ENCODE measurements around the gene UNC5A. TPM values are rescaled to one million over a fixed set of nuclear protein-coding genes. Genes with fewer than 3 reads are reported as not detected.

UNC5A gene
- polyA plus RNA-seq, 1 of the 3 experiments (the other 2 are of a cell fraction): 0.46 TPM

DNA sequence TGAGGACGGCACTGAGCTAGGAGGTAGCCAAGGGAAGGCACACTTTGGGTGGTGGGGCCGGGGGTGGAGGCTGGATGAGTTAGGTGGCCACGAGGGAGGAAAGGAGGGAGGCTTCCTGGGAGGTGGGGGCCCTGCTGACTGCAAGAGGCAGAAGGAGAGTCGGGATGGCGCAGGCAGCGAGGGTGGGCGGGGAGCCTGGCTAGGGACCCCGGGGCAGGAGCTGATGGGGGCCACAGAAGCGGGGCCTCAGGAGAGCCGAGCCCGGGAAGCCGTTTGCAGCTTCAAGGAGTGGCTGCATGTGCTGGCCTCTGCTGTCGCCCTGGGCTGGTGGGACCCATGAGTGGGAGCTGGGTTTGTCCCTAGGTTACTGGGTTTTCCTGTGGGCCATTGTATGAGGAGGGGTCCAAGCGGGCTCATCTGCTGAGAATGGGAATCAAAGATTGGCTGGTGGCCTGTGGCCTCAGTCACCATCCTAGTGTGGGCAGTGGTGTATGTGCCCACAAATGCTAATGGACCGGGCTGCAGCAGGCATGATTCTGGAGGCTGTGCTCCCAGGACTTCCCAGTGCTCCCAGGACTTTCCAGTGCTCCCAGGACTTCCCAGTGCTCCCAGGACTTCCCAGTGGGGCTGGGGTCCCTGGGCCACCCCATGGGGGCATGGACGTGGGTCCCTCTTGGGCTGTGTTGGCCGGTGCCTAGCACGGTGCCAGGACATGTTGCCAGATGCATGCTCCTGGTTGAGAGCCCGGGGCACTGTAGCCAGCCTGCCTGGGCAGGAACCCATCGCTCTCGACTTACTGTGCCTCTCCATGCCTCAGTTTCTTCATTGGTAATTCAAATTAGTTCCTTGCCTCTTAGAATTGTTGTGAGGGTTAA, 40.2 kb downstream of the UNC5A start:
- H3K79me2 ChIP-seq (ENCODE audit: insufficient read depth): no peaks in the 10 kb centered on the region
- H3K27ac ChIP-seq (ENCODE audit: low read depth in 2 of 2, low read length in 1 of 2): no peak overlapping the region
- no peaks in the 10 kb centered on the region for H3F3A ChIP-seq (replicated peaks; ENCODE audit: insufficient read depth)
- WGBS (ENCODE audit: low lambda C conversion rate): 69% methylated on average over 10 of the region's 21 CpGs
- no peaks in the 10 kb centered on the region for H3K9me3 ChIP-seq
- no peak overlapping the region for H3K4me3 ChIP-seq (ENCODE audit: low read depth in 2 of 2, low read length in 1 of 2)
- peaks cover 0 to 32% of the 10 kb centered on the region in 2 experiments; a peak in 1 of 4 replicates for H3K4me1 ChIP-seq (ENCODE audit: control insufficient read depth in 1 of 2, insufficient read depth in 2 of 2, low read depth in 1 of 2, low read length in 1 of 2)
- DNase-seq: no peak
- H4K20me1 ChIP-seq (ENCODE audit: insufficient read depth): no peaks in the 10 kb centered on the region
- no peak overlapping the region for H3K4me2 ChIP-seq
- H3K9ac ChIP-seq: no peak overlapping the region
- no peaks in the 10 kb centered on the region for H3K36me3 ChIP-seq (replicated peaks in 1 of 2; ENCODE audit: control insufficient read depth in 1 of 2, insufficient read depth in 2 of 2, low read length in 1 of 2)
- H3K27me3 ChIP-seq (ENCODE audit: insufficient read depth): no peaks in the 10 kb centered on the region
- ChIA-PET POLR2A (no interaction called here), CTCF (interaction anchor here (1.0 to 1.2 kb wide), 2 partner anchors 16 to 20 kb away, joined by 3 read pairs; no protein-coding TSS in a partner anchor)
- no peak for TF ChIP-seq CHD2 (IDR thresholded peaks at IDR 0.05; ENCODE audit: low read length, partially characterized antibody)
- no peak for TF ChIP-seq YY1 (IDR thresholded peaks at IDR 0.05; ENCODE audit: low read depth)
- no peak for TF ChIP-seq EZH2phosphoT487 (IDR thresholded peaks at IDR 0.05; ENCODE audit: borderline replicate concordance, low read depth)
- no peak for TF ChIP-seq JUND (IDR thresholded peaks at IDR 0.05)
- TF ChIP-seq RXRA (IDR thresholded peaks at IDR 0.05; ENCODE audit: borderline replicate concordance, low read depth): no peak
- TF ChIP-seq POLR2AphosphoS5 (IDR thresholded peaks at IDR 0.05; ENCODE audit: low read depth, low read length): no peak
- H3K9me2 ChIP-seq: no peaks in the 10 kb centered on the region
- no peak overlapping the region for H2AFZ ChIP-seq (ENCODE audit: low read depth)

- H3F3A ChIP-seq (replicated peaks; ENCODE audit: insufficient read depth): no peaks in the 10 kb centered on the region
- H3K27ac ChIP-seq (ENCODE audit: low read depth in 2 of 2, low read length in 1 of 2): no peak overlapping the region
- no peak overlapping the region for H3K4me3 ChIP-seq (ENCODE audit: low read depth in 2 of 2, low read length in 1 of 2)
- ChIA-PET CTCF (interaction anchor here (0.8 to 2.2 kb wide), 5 partner anchors 15 to 190 kb away, joined by 3 to 9 read pairs (median 5); no protein-coding TSS in a partner anchor), POLR2A (interaction anchor here (1.5 kb wide), 1 partner anchor 11 kb away, joined by 4 read pairs; no protein-coding TSS in a partner anchor)
- no peaks in the 10 kb centered on the region for H3K79me2 ChIP-seq (ENCODE audit: insufficient read depth)
- no peaks in the 10 kb centered on the region for H3K36me3 ChIP-seq (replicated peaks in 1 of 2; ENCODE audit: control insufficient read depth in 1 of 2, insufficient read depth in 2 of 2, low read length in 1 of 2)
- H4K20me1 ChIP-seq (ENCODE audit: insufficient read depth): no peaks in the 10 kb centered on the region
- WGBS (ENCODE audit: low lambda C conversion rate): 65% methylated on average over 11 of the region's 12 CpGs
- no peak overlapping the region for H2AFZ ChIP-seq (ENCODE audit: low read depth)
- H3K4me2 ChIP-seq: no peak overlapping the region
- H3K9me2 ChIP-seq: no peaks in the 10 kb centered on the region
- H3K4me1 ChIP-seq (ENCODE audit: control insufficient read depth in 1 of 2, insufficient read depth in 2 of 2, low read depth in 1 of 2, low read length in 1 of 2): peaks cover 0 to 25% of the 10 kb centered on the region in 2 experiments; a peak in 1 of 4 replicates
- DNase-seq: no peak
- no peaks in the 10 kb centered on the region for H3K9me3 ChIP-seq
- H3K9ac ChIP-seq: no peak overlapping the region
- TF ChIP-seq ELF1 (IDR thresholded peaks at IDR 0.05): no peak
- no peak for TF ChIP-seq PBX3 (IDR thresholded peaks at IDR 0.05)
- TF ChIP-seq IRF3 (IDR thresholded peaks at IDR 0.05; ENCODE audit: low read depth, low read length): no peak
- TF ChIP-seq MEF2A (IDR thresholded peaks at IDR 0.05; ENCODE audit: borderline replicate concordance, low read depth): no peak
- no peak for TF ChIP-seq MXI1 (IDR thresholded peaks at IDR 0.05; ENCODE audit: low read depth, low read length)
- TF ChIP-seq, protein P1, sequence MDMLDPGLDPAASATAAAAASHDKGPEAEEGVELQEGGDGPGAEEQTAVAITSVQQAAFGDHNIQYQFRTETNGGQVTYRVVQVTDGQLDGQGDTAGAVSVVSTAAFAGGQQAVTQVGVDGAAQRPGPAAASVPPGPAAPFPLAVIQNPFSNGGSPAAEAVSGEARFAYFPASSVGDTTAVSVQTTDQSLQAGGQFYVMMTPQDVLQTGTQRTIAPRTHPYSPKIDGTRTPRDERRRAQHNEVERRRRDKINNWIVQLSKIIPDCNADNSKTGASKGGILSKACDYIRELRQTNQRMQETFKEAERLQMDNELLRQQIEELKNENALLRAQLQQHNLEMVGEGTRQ (IDR thresholded peaks at IDR 0.05; ENCODE audit: borderline replicate concordance, low read depth, low read length): no peak
- no peak for TF ChIP-seq NRF1 (IDR thresholded peaks at IDR 0.05; ENCODE audit: low read depth, low read length)
- TF ChIP-seq FOSL2 (IDR thresholded peaks at IDR 0.05; ENCODE audit: borderline replicate concordance, low read depth): no peak
- TF ChIP-seq TAF1 (IDR thresholded peaks at IDR 0.05; ENCODE audit: borderline replicate concordance, low read depth, low read length): no peak
- no peak for TF ChIP-seq FOXM1 (IDR thresholded peaks at IDR 0.05; ENCODE audit: low read depth)
- TF ChIP-seq TCF12 (IDR thresholded peaks at IDR 0.05): no peak
- no peak for TF ChIP-seq GABPA (IDR thresholded peaks at IDR 0.05; ENCODE audit: low read depth)
- no peaks in the 10 kb centered on the region for H3K27me3 ChIP-seq (ENCODE audit: insufficient read depth)
Observed at GRCh38 chr5:176851380-176851779, 41.0 kb downstream of the UNC5A start.
